Duodenal mucosa (tissue), 2 donors: ENCODE measurements around the gene GUCY1A2.

Source experiments
- H3K27ac ChIP-seq: one replicate; pipeline ENCODE4 v1.7.0; 2013; ENCODE audit warnings: low read depth, low read length
- H3K27me3 ChIP-seq, 2 donors: one replicate each; pipeline ENCODE4 v1.7.0; 2013; ENCODE audit warnings: low read length in 2 of 2, control low read depth in 1 of 2; ENCODE audit not compliant: insufficient read depth in 2 of 2, control insufficient read depth in 1 of 2
- H3K36me3 ChIP-seq, 2 donors: one replicate each; pipeline ENCODE4 v1.7.0; 2013; ENCODE audit warnings: low read length in 2 of 2, control low read depth in 1 of 2; ENCODE audit not compliant: insufficient read depth in 2 of 2, control insufficient read depth in 1 of 2
- H3K4me1 ChIP-seq, 2 donors: one replicate each; pipeline ENCODE4 v1.7.0; 2013; ENCODE audit warnings: low read length in 2 of 2, control low read depth in 1 of 2; ENCODE audit not compliant: insufficient read depth in 2 of 2, control insufficient read depth in 1 of 2
- H3K4me3 ChIP-seq, 2 donors: one replicate each; pipeline ENCODE4 v1.7.0; 2013; ENCODE audit warnings: low read length in 2 of 2, low read depth in 1 of 2
- H3K9ac ChIP-seq, 2 donors: one replicate each; pipeline ENCODE4 v1.7.0; 2013; ENCODE audit warnings: low read length in 2 of 2, low read depth in 1 of 2
- H3K9me3 ChIP-seq, 2 donors: one replicate each; pipeline ENCODE4 v1.7.0; 2013; ENCODE audit warnings: low read length in 2 of 2, control low read depth in 1 of 2; ENCODE audit not compliant: control insufficient read depth in 1 of 2

GUCY1A2 gene

GRCh38 chr11:106983261-106983660 lies 35.0 kb downstream of the GUCY1A2 start:
- Histone ChIP-seq H3K27ac (no peak overlapping the region), H3K9ac (no peak overlapping the region), H3K4me1 (no peaks in the 10 kb centered on the region), H3K4me3 (no peak overlapping the region), H3K27me3 (no peaks in the 10 kb centered on the region), H3K36me3 (no peaks in the 10 kb centered on the region), H3K9me3 (no peaks in the 10 kb centered on the region)

DNA sequence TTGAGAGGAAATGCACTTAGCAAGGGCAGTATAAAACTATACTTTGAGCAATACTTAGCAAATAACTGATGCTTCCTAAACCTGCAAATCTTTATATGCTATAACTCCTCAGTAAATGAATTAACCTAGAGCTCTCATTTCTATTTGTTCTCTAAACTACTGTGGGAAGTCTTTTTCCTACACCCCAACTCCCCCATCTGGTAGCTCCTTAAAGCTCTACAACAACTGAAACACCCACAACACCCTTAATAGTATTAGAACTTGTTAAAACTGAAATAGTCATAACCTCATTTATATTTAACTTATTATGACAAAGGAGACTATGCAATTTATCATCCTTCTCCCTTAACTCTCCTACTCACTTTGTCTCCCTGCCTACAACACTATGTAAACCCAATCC lies 43.4 kb downstream of the GUCY1A2 start:
- Histone ChIP-seq H3K4me3 (no peak overlapping the region), H3K36me3 (no peaks in the 10 kb centered on the region), H3K27ac (no peak overlapping the region), H3K9ac (no peak overlapping the region), H3K9me3 (no peaks in the 10 kb centered on the region), H3K4me1 (no peaks in the 10 kb centered on the region), H3K27me3 (no peaks in the 10 kb centered on the region)

- Histone ChIP-seq H3K4me3 (no peak overlapping the region), H3K9ac (no peak overlapping the region), H3K27me3 (no peaks in the 10 kb centered on the region), H3K27ac (no peak overlapping the region), H3K36me3 (no peaks in the 10 kb centered on the region), H3K4me1 (no peaks in the 10 kb centered on the region), H3K9me3 (no peaks in the 10 kb centered on the region)
Measured at GRCh38 chr11:106971864-106972263, 46.4 kb downstream of the GUCY1A2 start.

GRCh38 chr11:106969644-106970355 lies 48.5 kb downstream of the GUCY1A2 start:
- no peak overlapping the region for H3K9ac ChIP-seq
- H3K27me3 ChIP-seq = no peaks in the 10 kb centered on the region
- no peak overlapping the region for H3K4me3 ChIP-seq
- no peaks in the 10 kb centered on the region for H3K9me3 ChIP-seq
- no peaks in the 10 kb centered on the region for H3K36me3 ChIP-seq
- no peak overlapping the region for H3K27ac ChIP-seq
- no peaks in the 10 kb centered on the region for H3K4me1 ChIP-seq

DNA sequence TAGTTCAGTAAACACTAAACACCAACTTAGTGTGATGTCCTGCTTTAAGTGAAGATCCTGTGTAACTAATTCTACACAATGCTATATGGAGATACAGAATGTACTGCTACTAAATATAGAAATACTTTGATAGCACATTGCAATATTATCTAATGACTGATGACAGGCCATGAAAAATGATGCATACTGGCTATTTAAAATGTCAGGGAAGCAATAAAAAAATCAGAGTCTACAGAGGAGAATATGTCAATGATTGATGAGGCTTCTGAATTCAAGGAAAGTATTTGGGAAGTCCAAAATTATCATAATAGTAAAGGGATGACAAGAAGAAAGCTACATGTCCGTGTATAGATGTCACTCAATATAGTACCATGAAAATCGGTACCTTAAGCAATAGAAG lies 55.3 kb downstream of the GUCY1A2 start:
- Histone ChIP-seq H3K27me3 (no peaks in the 10 kb centered on the region), H3K9ac (no peak overlapping the region), H3K4me1 (no peaks in the 10 kb centered on the region), H3K36me3 (no peaks in the 10 kb centered on the region), H3K27ac (no peak overlapping the region), H3K4me3 (no peak overlapping the region), H3K9me3 (no peaks in the 10 kb centered on the region)

DNA sequence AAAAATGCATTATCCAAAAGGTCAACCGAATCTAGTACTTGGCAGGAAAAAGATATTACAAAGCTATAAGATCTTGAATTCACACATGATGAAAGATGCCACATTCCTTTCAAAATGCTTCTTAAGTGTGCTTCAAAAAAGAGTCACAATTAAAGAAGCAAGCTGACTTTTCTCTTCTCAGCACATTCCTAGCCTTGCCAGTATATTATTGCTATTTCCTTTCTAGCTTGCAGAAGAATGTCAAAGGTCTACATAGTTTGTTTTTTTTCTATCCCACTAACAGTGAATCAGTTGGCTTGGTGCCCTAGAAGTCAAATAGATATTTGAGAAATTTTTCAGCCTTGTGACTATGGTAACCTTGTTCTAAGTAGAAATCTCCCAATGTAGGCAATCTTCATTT lies 56.8 kb downstream of the GUCY1A2 start:
- no peak overlapping the region for H3K27ac ChIP-seq

DNA sequence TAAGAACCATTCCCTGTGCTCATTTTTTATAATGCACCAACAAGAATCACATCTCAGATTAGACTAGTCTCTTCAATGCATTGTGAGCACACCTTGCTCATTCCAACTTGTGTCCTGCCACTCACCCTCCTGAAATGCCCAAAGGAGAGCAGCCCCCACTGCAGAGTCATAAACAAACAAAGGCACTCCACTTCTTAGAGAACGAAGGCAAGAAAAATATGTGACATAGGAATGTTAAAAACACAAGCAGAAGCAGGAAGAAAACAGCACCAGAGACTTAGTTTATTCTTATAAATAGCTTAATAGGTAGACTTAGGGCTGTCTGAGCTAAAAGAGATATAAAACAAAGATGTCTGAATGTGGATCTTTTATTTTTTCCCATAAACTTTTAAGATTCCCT lies 57.2 kb downstream of the GUCY1A2 start:
- Histone ChIP-seq H3K4me1 (no peaks in the 10 kb centered on the region), H3K27me3 (no peaks in the 10 kb centered on the region), H3K27ac (no peak overlapping the region), H3K9ac (no peak overlapping the region), H3K36me3 (no peaks in the 10 kb centered on the region), H3K9me3 (no peaks in the 10 kb centered on the region), H3K4me3 (no peak overlapping the region)

More for the DNA sequence above, 56.8 kb downstream of the GUCY1A2 start:
- H3K4me3 ChIP-seq = no peak overlapping the region
- no peaks in the 10 kb centered on the region for H3K27me3 ChIP-seq
- no peak overlapping the region for H3K9ac ChIP-seq
- H3K9me3 ChIP-seq = no peaks in the 10 kb centered on the region
- no peaks in the 10 kb centered on the region for H3K4me1 ChIP-seq
- H3K36me3 ChIP-seq = no peaks in the 10 kb centered on the region

- no peaks in the 10 kb centered on the region for H3K4me1 ChIP-seq
- H3K36me3 ChIP-seq = no peaks in the 10 kb centered on the region
- no peaks in the 10 kb centered on the region for H3K9me3 ChIP-seq
- H3K4me3 ChIP-seq = no peak overlapping the region
- no peak overlapping the region for H3K9ac ChIP-seq
- H3K27ac ChIP-seq = no peak overlapping the region
- no peaks in the 10 kb centered on the region for H3K27me3 ChIP-seq
Measured at GRCh38 chr11:106959800-106960199, 58.5 kb downstream of the GUCY1A2 start.

GRCh38 chr11:106959386-106959785 lies 58.9 kb downstream of the GUCY1A2 start:
- H3K9me3 ChIP-seq = no peaks in the 10 kb centered on the region
- H3K27me3 ChIP-seq = no peaks in the 10 kb centered on the region
- no peaks in the 10 kb centered on the region for H3K4me1 ChIP-seq
- no peak overlapping the region for H3K9ac ChIP-seq
- no peak overlapping the region for H3K27ac ChIP-seq
- no peaks in the 10 kb centered on the region for H3K36me3 ChIP-seq
- no peak overlapping the region for H3K4me3 ChIP-seq

- Histone ChIP-seq H3K4me3 (no peak overlapping the region), H3K27ac (no peak overlapping the region), H3K36me3 (no peaks in the 10 kb centered on the region), H3K9ac (no peak overlapping the region), H3K4me1 (no peaks in the 10 kb centered on the region), H3K27me3 (no peaks in the 10 kb centered on the region), H3K9me3 (no peaks in the 10 kb centered on the region)
Measured at GRCh38 chr11:106958517-106959248, 59.6 kb downstream of the GUCY1A2 start.
